Tibial nerve (tissue), 4 donors: ENCODE data around the gene IFIT3.

Experiments used
- CTCF ChIP-seq, 5 experiments: fragments of 200-600 bp in 3 of 5; fragments of 450-650 bp in 2 of 5; sonication (generic) in 3 of 5; IDR thresholded peaks; one replicate each; pipeline ENCODE4 v1.5.1; 2016 to 2019; ENCODE audit warnings: antibody characterized with exemption in 5 of 5, mild to moderate bottlenecking in 3 of 5, moderate library complexity in 2 of 5
- EP300 ChIP-seq, 2 donors: sonication (generic); formaldehyde crosslinking; IDR thresholded peaks; one replicate each; pipeline ENCODE4 v1.6.1; 2017; ENCODE audit warnings: antibody characterized with exemption in 2 of 2, mild to moderate bottlenecking in 1 of 2
- POLR2A ChIP-seq, 2 donors: fragments of 450-650 bp; IDR thresholded peaks; one replicate each; pipeline ENCODE4 v1.6.1; 2017; ENCODE audit warnings: antibody characterized with exemption in 2 of 2, mild to moderate bottlenecking in 2 of 2, moderate library complexity in 2 of 2

DNA sequence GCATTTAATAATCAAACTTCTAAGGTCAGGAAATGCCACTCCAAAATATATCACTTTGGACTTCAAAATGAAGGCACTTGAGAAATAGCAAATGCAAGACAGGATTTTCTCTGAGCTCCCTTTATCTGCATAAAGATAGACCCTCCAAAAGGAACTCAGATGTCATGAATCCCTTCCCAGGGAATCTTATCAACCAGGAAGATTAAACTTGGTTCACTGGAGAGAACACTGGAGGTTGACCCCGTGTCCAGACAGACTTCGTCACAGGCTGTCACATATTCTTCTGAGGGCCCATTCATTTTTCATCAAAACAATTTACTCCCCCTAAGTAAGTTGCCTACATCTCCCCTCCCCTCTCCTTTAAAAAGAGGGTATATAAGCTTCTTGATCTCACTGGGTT lies 21.2 kb downstream of the IFIT3 start:
- TF ChIP-seq POLR2A (IDR thresholded peaks at IDR 0.05) (no peak), CTCF (IDR thresholded peaks at IDR 0.05) (no peak), EP300 (IDR thresholded peaks at IDR 0.05) (no peak)
